ENCODE measurements around the gene GTF2IRD2.
"Not testable (repeated sequence)": the region's sequence is repeated elsewhere in the genome, so short reads cannot be mapped to it uniquely, and the experiment has no call there.

Gene GTF2IRD2

GRCh38 chr7:74829959-74830358 is 21.4 kb downstream of the GTF2IRD2 start:
- H3K9ac ChIP-seq (ENCODE audit: low read depth, low read length); H3K9me3 ChIP-seq (ENCODE audit: control insufficient read depth, insufficient read depth, low read length); H3K36me3 ChIP-seq (ENCODE audit: control insufficient read depth, insufficient read depth, low read length); H3K4me3 ChIP-seq (ENCODE audit: low read depth, low read length); H3K27me3 ChIP-seq (ENCODE audit: control insufficient read depth, insufficient read depth, low read length); H3K4me1 ChIP-seq (ENCODE audit: control insufficient read depth, insufficient read depth, low read length): not testable (repeated sequence)

DNA sequence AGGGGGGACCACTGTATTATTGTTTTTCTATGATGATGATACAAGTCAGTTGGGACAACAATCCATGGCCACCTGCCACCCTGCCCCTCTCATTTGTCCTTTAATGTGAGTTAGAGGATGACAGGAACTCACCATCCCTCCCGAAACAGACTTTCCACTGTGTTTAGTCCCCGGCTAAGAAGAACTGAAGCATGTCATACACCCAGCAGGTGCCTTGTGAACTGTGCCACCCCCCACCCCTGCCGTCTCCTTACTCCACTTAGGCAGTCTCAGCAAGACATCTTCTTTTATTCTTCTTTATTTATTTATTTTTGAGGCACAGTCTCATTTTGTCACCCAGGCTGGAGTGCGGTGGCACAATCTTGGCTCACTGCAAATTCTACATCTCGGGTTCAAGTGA is 30.1 kb downstream of the GTF2IRD2 start:
- H3K36me3 ChIP-seq (ENCODE audit: control insufficient read depth, insufficient read depth, low read length); H3K9ac ChIP-seq (ENCODE audit: low read depth, low read length); H3K4me1 ChIP-seq (ENCODE audit: control insufficient read depth, insufficient read depth, low read length); H3K4me3 ChIP-seq (ENCODE audit: low read depth, low read length); H3K27me3 ChIP-seq (ENCODE audit: control insufficient read depth, insufficient read depth, low read length); H3K9me3 ChIP-seq (ENCODE audit: control insufficient read depth, insufficient read depth, low read length): not testable (repeated sequence)

DNA sequence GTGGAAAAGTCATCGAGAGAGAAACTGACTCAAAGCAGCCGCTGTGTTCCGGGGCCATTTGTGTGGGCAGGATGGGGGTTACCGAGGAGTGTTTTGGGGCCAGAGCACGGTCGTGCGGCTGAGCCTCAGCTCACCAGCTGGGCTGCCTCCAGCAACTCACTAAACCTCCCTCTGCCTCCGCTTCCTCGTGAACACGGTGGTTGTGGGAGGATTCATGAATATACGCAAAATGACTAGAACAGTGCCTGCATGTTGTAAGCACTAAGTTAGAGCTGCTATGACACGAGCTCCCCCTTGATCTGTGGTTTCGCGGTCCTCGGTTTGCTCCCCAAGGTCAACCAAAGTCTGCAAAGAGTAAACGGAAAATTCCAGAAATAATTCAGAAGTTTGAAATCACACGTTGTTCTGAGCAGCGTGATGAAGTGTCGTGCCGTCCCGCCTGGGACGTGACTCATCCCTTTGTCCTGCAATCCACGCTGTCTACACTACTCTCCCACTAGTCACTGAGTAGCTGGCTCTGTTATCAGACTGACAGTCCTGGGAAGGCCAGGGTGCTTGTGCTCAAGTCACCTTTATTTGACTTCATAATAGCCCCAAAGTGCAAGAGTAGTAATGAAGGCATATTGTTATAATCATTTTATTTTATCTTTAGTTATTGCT is 31.1 kb downstream of the GTF2IRD2 start:
- H3K36me3 ChIP-seq (ENCODE audit: control insufficient read depth, insufficient read depth, low read length); H3K4me1 ChIP-seq (ENCODE audit: control insufficient read depth, insufficient read depth, low read length); H3K4me3 ChIP-seq (ENCODE audit: low read depth, low read length); H3K9ac ChIP-seq (ENCODE audit: low read depth, low read length); H3K27me3 ChIP-seq (ENCODE audit: control insufficient read depth, insufficient read depth, low read length); H3K9me3 ChIP-seq (ENCODE audit: control insufficient read depth, insufficient read depth, low read length): not testable (repeated sequence)

- not testable (repeated sequence) for H3K9ac ChIP-seq (ENCODE audit: low read depth, low read length); H3K36me3 ChIP-seq (ENCODE audit: control insufficient read depth, insufficient read depth, low read length); H3K9me3 ChIP-seq (ENCODE audit: control insufficient read depth, insufficient read depth, low read length); H3K4me1 ChIP-seq (ENCODE audit: control insufficient read depth, insufficient read depth, low read length); H3K4me3 ChIP-seq (ENCODE audit: low read depth, low read length); H3K27me3 ChIP-seq (ENCODE audit: control insufficient read depth, insufficient read depth, low read length)
These were observed 35.5 kb downstream of the GTF2IRD2 start for GRCh38 chr7:74815882-74816281.

DNA sequence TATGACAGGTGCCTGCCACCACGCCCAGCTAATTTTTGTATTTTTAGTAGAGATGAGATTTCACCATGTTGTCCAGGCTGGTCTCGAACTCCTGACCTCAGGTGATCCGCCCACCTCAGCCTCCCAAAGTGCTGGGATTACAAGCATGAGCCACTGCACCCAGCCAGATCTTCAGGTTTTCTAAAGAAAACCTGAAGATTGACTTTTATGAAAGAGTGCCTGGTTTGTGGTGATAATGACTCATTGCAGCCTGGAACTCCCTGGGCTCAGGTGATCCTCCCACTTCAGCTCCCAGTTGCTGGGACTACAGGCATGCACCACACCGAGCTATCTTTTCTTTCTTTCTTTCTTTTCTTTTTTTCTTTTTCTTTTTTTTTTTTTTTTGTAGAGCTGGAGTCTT is 52.8 kb downstream of the GTF2IRD2 start:
- not testable (repeated sequence) for H3K27me3 ChIP-seq (ENCODE audit: control insufficient read depth, insufficient read depth, low read length); H3K36me3 ChIP-seq (ENCODE audit: control insufficient read depth, insufficient read depth, low read length); H3K9ac ChIP-seq (ENCODE audit: low read depth, low read length); H3K4me1 ChIP-seq (ENCODE audit: control insufficient read depth, insufficient read depth, low read length); H3K9me3 ChIP-seq (ENCODE audit: control insufficient read depth, insufficient read depth, low read length); H3K4me3 ChIP-seq (ENCODE audit: low read depth, low read length)

GRCh38 chr7:74797848-74798622 is 53.4 kb downstream of the GTF2IRD2 start:
- H3K4me3 ChIP-seq (ENCODE audit: low read depth, low read length); H3K9me3 ChIP-seq (ENCODE audit: control insufficient read depth, insufficient read depth, low read length); H3K27me3 ChIP-seq (ENCODE audit: control insufficient read depth, insufficient read depth, low read length); H3K9ac ChIP-seq (ENCODE audit: low read depth, low read length); H3K36me3 ChIP-seq (ENCODE audit: control insufficient read depth, insufficient read depth, low read length); H3K4me1 ChIP-seq (ENCODE audit: control insufficient read depth, insufficient read depth, low read length): not testable (repeated sequence)

- not testable (repeated sequence) for H3K36me3 ChIP-seq (ENCODE audit: control insufficient read depth, insufficient read depth, low read length); H3K27me3 ChIP-seq (ENCODE audit: control insufficient read depth, insufficient read depth, low read length); H3K9me3 ChIP-seq (ENCODE audit: control insufficient read depth, insufficient read depth, low read length); H3K4me1 ChIP-seq (ENCODE audit: control insufficient read depth, insufficient read depth, low read length); H3K4me3 ChIP-seq (ENCODE audit: low read depth, low read length); H3K9ac ChIP-seq (ENCODE audit: low read depth, low read length)
These were observed 62.1 kb downstream of the GTF2IRD2 start for GRCh38 chr7:74789200-74789736.

GRCh38 chr7:74788369-74789150 is 62.8 kb downstream of the GTF2IRD2 start:
- not testable (repeated sequence) for H3K9ac ChIP-seq (ENCODE audit: low read depth, low read length); H3K27me3 ChIP-seq (ENCODE audit: control insufficient read depth, insufficient read depth, low read length); H3K9me3 ChIP-seq (ENCODE audit: control insufficient read depth, insufficient read depth, low read length); H3K4me3 ChIP-seq (ENCODE audit: low read depth, low read length); H3K4me1 ChIP-seq (ENCODE audit: control insufficient read depth, insufficient read depth, low read length); H3K36me3 ChIP-seq (ENCODE audit: control insufficient read depth, insufficient read depth, low read length)

DNA sequence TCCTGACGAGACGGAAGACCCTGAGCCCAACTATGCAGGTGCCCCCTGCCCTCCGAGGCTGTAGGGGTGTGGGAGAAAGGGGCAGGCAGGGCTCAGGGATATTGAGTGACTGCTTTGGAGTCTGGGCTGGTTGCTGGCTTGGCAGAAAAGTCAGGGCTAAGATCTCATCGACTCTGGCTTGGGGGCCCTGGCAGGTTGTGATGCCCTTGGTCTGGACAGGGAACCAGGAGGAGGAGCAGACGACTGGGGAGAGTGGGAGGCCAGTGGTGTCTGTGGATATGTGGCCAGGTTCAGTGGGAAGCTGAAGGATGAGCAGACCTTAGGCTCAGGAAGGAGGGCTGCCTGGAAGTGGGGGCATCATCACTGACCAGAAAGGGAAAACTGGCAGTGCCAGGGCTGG is 67.8 kb downstream of the GTF2IRD2 start:
- not testable (repeated sequence) for H3K4me3 ChIP-seq (ENCODE audit: low read depth, low read length); H3K9me3 ChIP-seq (ENCODE audit: control insufficient read depth, insufficient read depth, low read length); H3K27me3 ChIP-seq (ENCODE audit: control insufficient read depth, insufficient read depth, low read length); H3K36me3 ChIP-seq (ENCODE audit: control insufficient read depth, insufficient read depth, low read length); H3K4me1 ChIP-seq (ENCODE audit: control insufficient read depth, insufficient read depth, low read length); H3K9ac ChIP-seq (ENCODE audit: low read depth, low read length)

- H3K9me3 ChIP-seq (ENCODE audit: control insufficient read depth, insufficient read depth, low read length); H3K27me3 ChIP-seq (ENCODE audit: control insufficient read depth, insufficient read depth, low read length); H3K36me3 ChIP-seq (ENCODE audit: control insufficient read depth, insufficient read depth, low read length); H3K4me3 ChIP-seq (ENCODE audit: low read depth, low read length); H3K4me1 ChIP-seq (ENCODE audit: control insufficient read depth, insufficient read depth, low read length); H3K9ac ChIP-seq (ENCODE audit: low read depth, low read length): not testable (repeated sequence)
These were observed 69.7 kb downstream of the GTF2IRD2 start for GRCh38 chr7:74781746-74782145.

DNA sequence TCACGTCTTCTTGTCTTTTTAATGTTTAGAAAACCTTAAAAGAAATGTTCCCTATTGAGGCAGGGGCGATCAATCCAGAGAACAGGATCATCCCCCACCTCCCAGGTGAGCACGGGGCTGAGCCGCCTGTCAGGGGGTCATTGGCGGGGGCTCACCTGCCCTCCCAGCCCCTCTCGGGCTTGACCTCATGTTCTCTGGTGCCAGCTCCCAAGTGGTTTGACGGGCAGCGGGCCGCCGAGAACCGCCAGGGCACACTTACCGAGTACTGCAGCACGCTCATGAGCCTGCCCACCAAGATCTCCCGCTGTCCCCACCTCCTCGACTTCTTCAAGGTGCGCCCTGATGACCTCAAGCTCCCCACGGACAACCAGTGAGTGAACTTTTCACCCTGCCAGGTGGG is 72.4 kb downstream of the GTF2IRD2 start:
- H3K4me3 ChIP-seq (ENCODE audit: low read depth, low read length); H3K36me3 ChIP-seq (ENCODE audit: control insufficient read depth, insufficient read depth, low read length); H3K4me1 ChIP-seq (ENCODE audit: control insufficient read depth, insufficient read depth, low read length); H3K9me3 ChIP-seq (ENCODE audit: control insufficient read depth, insufficient read depth, low read length); H3K27me3 ChIP-seq (ENCODE audit: control insufficient read depth, insufficient read depth, low read length); H3K9ac ChIP-seq (ENCODE audit: low read depth, low read length): not testable (repeated sequence)

DNA sequence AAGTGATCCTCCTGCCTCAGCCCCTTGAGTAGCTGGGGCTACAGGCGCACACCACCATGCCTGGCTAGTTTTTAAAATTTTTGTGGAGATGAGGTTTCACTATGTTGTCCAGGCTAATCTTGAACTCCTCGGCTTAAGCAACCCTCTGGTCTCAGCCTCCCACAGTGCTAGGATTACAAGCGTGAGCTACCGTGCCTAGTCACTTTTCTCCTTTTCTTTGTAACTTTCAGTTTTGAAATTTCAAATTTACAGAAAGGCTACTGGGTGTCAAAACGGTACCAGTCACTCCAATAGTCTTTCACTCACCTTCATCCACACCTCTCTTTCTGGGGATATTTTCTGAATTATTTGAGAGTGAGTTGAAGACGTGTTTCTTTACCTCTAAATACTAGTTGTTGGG is 76.3 kb downstream of the GTF2IRD2 start:
- not testable (repeated sequence) for H3K27me3 ChIP-seq (ENCODE audit: control insufficient read depth, insufficient read depth, low read length); H3K36me3 ChIP-seq (ENCODE audit: control insufficient read depth, insufficient read depth, low read length); H3K9me3 ChIP-seq (ENCODE audit: control insufficient read depth, insufficient read depth, low read length); H3K4me3 ChIP-seq (ENCODE audit: low read depth, low read length); H3K9ac ChIP-seq (ENCODE audit: low read depth, low read length); H3K4me1 ChIP-seq (ENCODE audit: control insufficient read depth, insufficient read depth, low read length)
